HEK293 (cell line): ENCODE data around the gene ZBTB1.
A peak's percentile ranks its signal among the peaks of the same experiment; 100 is the strongest.

Source experiments
- ELK4 ChIP-seq: IDR thresholded peaks from 2 replicates; pipeline ENCODE4 v1.6.1; 2011; ENCODE audit warnings: mild to moderate bottlenecking, low read depth, low read length, borderline replicate concordance
- FEZF1 ChIP-seq: fragments of 450-650 bp; formaldehyde crosslinking; IDR thresholded peaks from 2 replicates; pipeline ENCODE4 v1.5.1; 2016; ENCODE audit warnings: missing biosample characterization, missing genetic modification characterization
- HOXD13 ChIP-seq: sonication (generic); formaldehyde crosslinking; IDR thresholded peaks from 2 replicates; pipeline ENCODE4 v1.8.0; 2022; ENCODE audit warnings: missing genetic modification reagents, borderline replicate concordance
- KLF10 ChIP-seq: fragments of 450-650 bp; IDR thresholded peaks from 2 replicates; pipeline ENCODE4 v1.5.1; 2018; ENCODE audit warnings: missing biosample characterization, mild to moderate bottlenecking, missing genetic modification characterization
- KLF9 ChIP-seq: fragments of 450-650 bp; formaldehyde crosslinking; IDR thresholded peaks from 2 replicates; pipeline ENCODE4 v1.5.1; 2016; ENCODE audit warnings: missing biosample characterization, missing genetic modification characterization, low read depth
- PRDM6 ChIP-seq: fragments of 450-650 bp; formaldehyde crosslinking; IDR thresholded peaks from 2 replicates; pipeline ENCODE4 v1.5.1; 2017; ENCODE audit warnings: missing biosample characterization, missing genetic modification characterization
- YY1 ChIP-seq: fragments of 450-650 bp; formaldehyde crosslinking; IDR thresholded peaks from 2 replicates; pipeline ENCODE4 v1.5.1; 2018; ENCODE audit warnings: missing biosample characterization, missing genetic modification characterization
- ZBTB10 ChIP-seq: fragments of 450-650 bp; formaldehyde crosslinking; IDR thresholded peaks from 2 replicates; pipeline ENCODE4 v1.5.1; 2016; ENCODE audit warnings: missing biosample characterization, missing genetic modification characterization
- ZFP37 ChIP-seq: fragments of 450-650 bp; formaldehyde crosslinking; IDR thresholded peaks from 2 replicates; pipeline ENCODE4 v1.5.1; 2016; ENCODE audit warnings: missing biosample characterization, missing genetic modification characterization
- ZIC2 ChIP-seq: fragments of 450-650 bp; formaldehyde crosslinking; IDR thresholded peaks from 2 replicates; pipeline ENCODE4 v1.5.1; 2016; ENCODE audit warnings: missing biosample characterization, missing genetic modification characterization
- ZNF133 ChIP-seq: fragments of 450-650 bp; formaldehyde crosslinking; IDR thresholded peaks from 2 replicates; pipeline ENCODE4 v1.5.1; 2016; ENCODE audit warnings: missing biosample characterization, missing genetic modification characterization
- ZNF155 ChIP-seq: fragments of 450-650 bp; formaldehyde crosslinking; IDR thresholded peaks from 2 replicates; pipeline ENCODE4 v1.5.1; 2016; ENCODE audit warnings: missing biosample characterization, missing genetic modification characterization
- ZNF16 ChIP-seq: fragments of 450-650 bp; formaldehyde crosslinking; IDR thresholded peaks from 2 replicates; pipeline ENCODE4 v1.5.1; 2016; ENCODE audit warnings: low read depth, missing biosample characterization, missing genetic modification characterization
- ZNF2 ChIP-seq: fragments of 450-650 bp; formaldehyde crosslinking; IDR thresholded peaks from 2 replicates; pipeline ENCODE4 v1.5.1; 2016; ENCODE audit warnings: missing biosample characterization, missing genetic modification characterization
- ZNF23 ChIP-seq: fragments of 450-650 bp; formaldehyde crosslinking; IDR thresholded peaks from 2 replicates; pipeline ENCODE4 v1.5.1; 2016; ENCODE audit warnings: missing biosample characterization, missing genetic modification characterization, borderline replicate concordance
- ZNF239 ChIP-seq: fragments of 450-650 bp; formaldehyde crosslinking; IDR thresholded peaks from 2 replicates; pipeline ENCODE4 v1.5.1; 2016; ENCODE audit warnings: missing biosample characterization, missing genetic modification characterization
- ZNF302 ChIP-seq: fragments of 450-650 bp; formaldehyde crosslinking; IDR thresholded peaks from 2 replicates; pipeline ENCODE4 v1.5.1; 2016; ENCODE audit warnings: missing biosample characterization, missing genetic modification characterization, low read depth
- ZNF311 ChIP-seq: fragments of 450-650 bp; formaldehyde crosslinking; IDR thresholded peaks from 2 replicates; pipeline ENCODE4 v1.5.1; 2017; ENCODE audit warnings: missing biosample characterization, missing genetic modification characterization, borderline replicate concordance
- ZNF366 ChIP-seq: fragments of 450-650 bp; formaldehyde crosslinking; conservative IDR thresholded peaks from 2 replicates; pipeline ENCODE4 v1.5.1; 2016; ENCODE audit warnings: missing biosample characterization, missing genetic modification characterization
- ZNF416 ChIP-seq: fragments of 450-650 bp; formaldehyde crosslinking; IDR thresholded peaks from 2 replicates; pipeline ENCODE4 v1.5.1; 2016; ENCODE audit warnings: missing biosample characterization, missing genetic modification characterization
- ZNF501 ChIP-seq: fragments of 450-650 bp; formaldehyde crosslinking; IDR thresholded peaks from 2 replicates; pipeline ENCODE4 v1.5.1; 2016; ENCODE audit warnings: missing biosample characterization, missing genetic modification characterization
- ZNF510 ChIP-seq: fragments of 450-650 bp; formaldehyde crosslinking; IDR thresholded peaks from 2 replicates; pipeline ENCODE4 v1.5.1; 2018; ENCODE audit warnings: mild to moderate bottlenecking, missing genetic modification characterization, missing biosample characterization; ENCODE audit not compliant: insufficient replicate concordance
- ZNF529 ChIP-seq: fragments of 450-650 bp; formaldehyde crosslinking; IDR thresholded peaks from 2 replicates; pipeline ENCODE4 v1.5.1; 2017; ENCODE audit warnings: missing genetic modification characterization, missing biosample characterization; ENCODE audit not compliant: insufficient replicate concordance
- ZNF530 ChIP-seq: fragments of 450-650 bp; formaldehyde crosslinking; IDR thresholded peaks from 2 replicates; pipeline ENCODE4 v1.5.1; 2016; ENCODE audit warnings: low read depth, missing biosample characterization, missing genetic modification characterization
- ZNF580 ChIP-seq: fragments of 450-650 bp; formaldehyde crosslinking; IDR thresholded peaks from 2 replicates; pipeline ENCODE4 v1.5.1; 2016; ENCODE audit warnings: missing biosample characterization, missing genetic modification characterization
- ZNF585B ChIP-seq: fragments of 450-650 bp; formaldehyde crosslinking; IDR thresholded peaks from 2 replicates; pipeline ENCODE4 v1.5.1; 2016; ENCODE audit warnings: missing biosample characterization, missing genetic modification characterization
- ZNF596 ChIP-seq: fragments of 450-650 bp; IDR thresholded peaks from 2 replicates; pipeline ENCODE4 v1.5.0; 2018; ENCODE audit warnings: missing biosample characterization, mild to moderate bottlenecking, missing genetic modification characterization, moderate library complexity
- ZNF626 ChIP-seq: fragments of 450-650 bp; sonication (Bioruptor Pico); formaldehyde crosslinking; IDR thresholded peaks from 2 replicates; pipeline ENCODE4 v1.5.1; 2018; ENCODE audit warnings: missing biosample characterization, missing genetic modification characterization, inconsistent platforms
- ZNF701 ChIP-seq: fragments of 450-650 bp; formaldehyde crosslinking; IDR thresholded peaks from 2 replicates; pipeline ENCODE4 v1.5.1; 2016; ENCODE audit warnings: missing biosample characterization, missing genetic modification characterization
- ZNF747 ChIP-seq: fragments of 450-650 bp; formaldehyde crosslinking; IDR thresholded peaks from 2 replicates; pipeline ENCODE4 v1.5.1; 2016; ENCODE audit warnings: missing biosample characterization, missing genetic modification characterization
- ZNF830 ChIP-seq: fragments of 450-650 bp; IDR thresholded peaks from 2 replicates; pipeline ENCODE4 v1.5.0; 2018; ENCODE audit warnings: missing biosample characterization, missing genetic modification characterization, low read depth, mild to moderate bottlenecking, moderate library complexity
- ZSCAN4 ChIP-seq: fragments of 450-650 bp; formaldehyde crosslinking; IDR thresholded peaks from 2 replicates; pipeline ENCODE4 v1.5.1; 2017; ENCODE audit warnings: missing biosample characterization, missing genetic modification characterization

Gene ZBTB1

GRCh38 chr14:64503434-64504309 is 898 bp upstream of the ZBTB1 start, which contains the start of gene ZBTB25 (continued):
- TF ChIP-seq ZNF701 (no peak), ZNF596 (tag by site-specific recombination) (no peak), ZNF311 (no peak), KLF9 (tag by site-specific recombination) (peak; percentile 44; the same call in 1 of the 2 replicates), ZNF23 (tag by site-specific recombination) (no peak), ZNF239 (tag by site-specific recombination) (no peak), ZNF585B (tag by site-specific recombination) (no peak), ZBTB10 (no peak; the same call in none of the 2 replicates), ZNF133 (no peak), ZNF366 (no peak; the same call in 1 of the 2 replicates), ELK4 (no peak), ZNF747 (no peak), KLF10 (0 out of 2 replicates have a peak, but pooled peaks have one; percentile 39), ZNF2 (tag by site-specific recombination) (no peak; the same call in 1 of the 2 replicates), ZFP37 (tag by site-specific recombination) (peak; percentile 38; the same call in 1 of the 2 replicates), ZNF302 (no peak), ZIC2 (tag by site-specific recombination) (peak; percentile 81), HOXD13 (CRISPR knock-in tag) (no peak), ZNF510 (tag by site-specific recombination) (no peak), ZNF580 (tag by site-specific recombination) (0 out of 2 replicates have a peak, but pooled peaks have one; percentile 49), ZNF530 (tag by site-specific recombination) (no peak), YY1 (tag by site-specific recombination) (peak; percentile 42; the same call in 1 of the 2 replicates), ZNF16 (no peak), ZNF416 (tag by site-specific recombination) (no peak), ZSCAN4 (tag by site-specific recombination) (peak; percentile 35; the same call in 1 of the 2 replicates), ZNF830 (tag by site-specific recombination) (no peak), FEZF1 (no peak), PRDM6 (tag by site-specific recombination) (no peak), ZNF626 (no peak), ZNF529 (tag by site-specific recombination) (no peak), ZNF501 (tag by site-specific recombination) (peak; percentile 80), ZNF155 (tag by site-specific recombination) (no peak)
